Lower lobe of right lung (tissue), 2 donors: Measurements from ENCODE around the gene SERPINB3. TPM values are rescaled to one million over a fixed set of nuclear protein-coding genes. Genes with fewer than 3 reads are reported as not detected.
"Not testable (repeated sequence)": the region's sequence is repeated elsewhere in the genome, so short reads cannot be mapped to it uniquely, and the experiment has no call there.

Experiments used
- ATAC-seq, 2 donors: fragments of 200-7000 bp; cut with Tn5 transposase; one replicate each; pipeline ENCODE4 v1.9.1; 2020 to 2022; ENCODE audit warnings: mild to moderate bottlenecking in 2 of 2, moderate library complexity in 2 of 2
- DNase-seq: peaks from one replicate; pipeline ENCODE4 v3.0.0-alpha.2; 2020
- H3K27ac ChIP-seq: fragments of 200-600 bp; one replicate; pipeline ENCODE4 v1.8.0; 2022
- H3K27me3 ChIP-seq: fragments of 200-600 bp; one replicate; pipeline ENCODE4 v1.8.0; 2022; ENCODE audit warnings: low read depth
- H3K36me3 ChIP-seq: fragments of 200-600 bp; one replicate; pipeline ENCODE4 v1.8.0; 2022; ENCODE audit warnings: mild to moderate bottlenecking
- H3K4me1 ChIP-seq: fragments of 200-600 bp; one replicate; pipeline ENCODE4 v1.8.0; 2022
- H3K4me3 ChIP-seq: fragments of 200-600 bp; one replicate; pipeline ENCODE4 v1.8.0; 2022; ENCODE audit warnings: mild to moderate bottlenecking
- H3K9me3 ChIP-seq: fragments of 200-600 bp; one replicate; pipeline ENCODE4 v1.8.0; 2022
- CTCF ChIP-seq: fragments of 200-600 bp; IDR thresholded peaks from one replicate; pipeline ENCODE4 v1.8.0; 2022; ENCODE audit warnings: antibody characterized with exemption, mild to moderate bottlenecking
- intact Hi-C: fragments of 100-400 bp; cut with DNase I; formaldehyde crosslinking; loops from one replicate; pipeline ENCODE4 v1.11.0; 2022
- total RNA-seq: library from RNA; stranded (reverse); fragmentation: NEBNext Ultra II Directional; extraction: Animal tissue kit (Norgen Biotek cat#: 25700); gene quantifications from one replicate; pipeline ENCODE4 v1.2.1, GENCODE V29; 2021
- donor health status: DM: no; HTN: yes; CAD: no; lungs with severe emphysema.

The SERPINB3 gene
- total RNA-seq, 1 donor from 2014 or later: not detected

GRCh38 chr18:63641157-63641680 lies 20.5 kb downstream of the SERPINB3 start:
- H3K4me3 ChIP-seq, H3K27me3 ChIP-seq, H3K36me3 ChIP-seq, H3K27ac ChIP-seq, H3K9me3 ChIP-seq, H3K4me1 ChIP-seq, intact Hi-C loops, DNase-seq, ATAC-seq: not testable (repeated sequence)

DNA sequence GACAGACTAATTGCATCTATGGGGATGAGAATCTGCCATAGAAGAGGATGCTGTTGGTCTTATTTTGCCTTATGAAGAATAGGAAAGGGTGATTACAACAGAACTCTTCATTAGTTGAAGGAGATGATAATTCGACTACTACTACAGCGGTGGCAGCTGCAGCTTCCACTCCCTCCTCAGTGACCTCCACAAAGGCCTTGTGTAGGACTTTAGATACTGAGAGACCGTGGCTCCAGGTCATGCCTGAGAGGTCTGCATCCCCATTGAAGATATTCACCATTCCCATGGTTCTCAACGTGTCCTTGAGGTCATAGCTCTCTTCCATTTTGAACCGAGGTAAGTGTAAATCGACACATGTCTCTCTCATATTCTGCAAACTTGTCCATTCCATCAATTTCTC lies 24.0 kb downstream of the SERPINB3 start:
- no peaks in the 10 kb centered on the region for H3K4me1 ChIP-seq
- no peak for TF ChIP-seq CTCF
- no peaks in the 10 kb centered on the region for H3K9me3 ChIP-seq
- no peaks in the 10 kb centered on the region for H3K36me3 ChIP-seq
- no peak overlapping the region for H3K27ac ChIP-seq
- ATAC-seq (no peak), DNase-seq (no peak)
- intact Hi-C loops: no loop called here
- no peaks in the 10 kb centered on the region for H3K27me3 ChIP-seq
- H3K4me3 ChIP-seq: no peak overlapping the region

DNA sequence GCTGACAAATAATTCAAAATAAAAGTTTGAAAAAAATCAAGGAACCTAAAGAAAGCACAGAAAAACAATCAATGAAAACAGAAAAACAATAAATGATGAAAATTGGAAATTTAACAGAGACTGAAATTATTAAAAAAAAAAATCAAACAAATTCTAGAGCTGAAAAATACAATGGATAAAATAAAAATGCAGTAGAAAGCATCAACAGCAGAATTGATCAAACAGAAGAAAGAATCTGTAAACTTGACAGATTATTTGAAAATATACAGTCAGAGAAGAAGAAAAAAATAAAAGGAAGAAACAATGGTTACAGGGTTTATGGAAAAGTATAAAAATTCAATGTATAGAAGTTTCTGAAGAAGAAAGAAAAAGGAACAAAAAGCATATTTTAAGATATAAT lies 33.9 kb downstream of the SERPINB3 start:
- DNase-seq (no peak), ATAC-seq (no peak)
- H3K4me3 ChIP-seq: no peak overlapping the region
- intact Hi-C loops: no loop called here
- no peak overlapping the region for H3K27ac ChIP-seq
- no peaks in the 10 kb centered on the region for H3K27me3 ChIP-seq
- TF ChIP-seq CTCF: no peak
- H3K4me1 ChIP-seq: no peaks in the 10 kb centered on the region
- H3K9me3 ChIP-seq: peaks cover 22% of the 10 kb centered on the region
- H3K36me3 ChIP-seq: no peaks in the 10 kb centered on the region

GRCh38 chr18:63626431-63626830 lies 35.3 kb downstream of the SERPINB3 start:
- no peak for ATAC-seq
- peaks cover 22% of the 10 kb centered on the region for H3K9me3 ChIP-seq
- H3K36me3 ChIP-seq: no peaks in the 10 kb centered on the region
- no peak for DNase-seq
- H3K4me3 ChIP-seq: no peak overlapping the region
- intact Hi-C loops: no loop called here
- TF ChIP-seq CTCF: no peak
- H3K4me1 ChIP-seq: no peaks in the 10 kb centered on the region
- no peak overlapping the region for H3K27ac ChIP-seq
- no peaks in the 10 kb centered on the region for H3K27me3 ChIP-seq

GRCh38 chr18:63624863-63625262 lies 36.8 kb downstream of the SERPINB3 start:
- H3K27ac ChIP-seq: no peak overlapping the region
- no peaks in the 10 kb centered on the region for H3K36me3 ChIP-seq
- H3K4me3 ChIP-seq: no peak overlapping the region
- intact Hi-C loops: no loop called here
- TF ChIP-seq CTCF: no peak
- no peaks in the 10 kb centered on the region for H3K27me3 ChIP-seq
- peaks cover 22% of the 10 kb centered on the region for H3K9me3 ChIP-seq
- no peaks in the 10 kb centered on the region for H3K4me1 ChIP-seq
- ATAC-seq (no peak), DNase-seq (no peak)

DNA sequence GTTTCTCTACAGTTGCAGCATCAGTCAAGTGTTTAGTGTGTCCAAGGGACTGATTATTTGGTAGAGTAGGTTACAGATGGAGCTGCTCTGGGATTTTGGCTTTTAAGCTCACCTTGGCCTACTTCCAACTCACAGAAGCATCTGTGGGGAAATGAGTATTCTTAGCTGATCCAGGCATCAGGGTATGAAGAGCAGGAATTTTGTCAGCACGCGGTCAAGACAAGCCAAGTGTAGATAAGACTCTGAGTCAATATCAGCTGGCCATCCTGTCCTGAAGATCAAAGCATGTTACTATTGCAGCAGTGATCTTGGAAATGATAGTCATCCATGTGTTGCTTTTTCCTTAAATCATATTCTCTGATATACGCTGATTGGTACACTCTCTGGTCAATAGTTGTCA lies 42.0 kb downstream of the SERPINB3 start:
- H3K9me3 ChIP-seq: peaks cover 4% of the 10 kb centered on the region
- intact Hi-C loops: no loop called here
- no peak overlapping the region for H3K4me3 ChIP-seq
- no peaks in the 10 kb centered on the region for H3K4me1 ChIP-seq
- ATAC-seq: no peak
- H3K27me3 ChIP-seq: no peaks in the 10 kb centered on the region
- no peak for DNase-seq
- H3K36me3 ChIP-seq: no peaks in the 10 kb centered on the region
- H3K27ac ChIP-seq: no peak overlapping the region
- no peak for TF ChIP-seq CTCF
